GM12878 (cell line): ENCODE results near the gene EIF2D. TPM values are rescaled to one million over a fixed set of nuclear protein-coding genes. Genes with fewer than 3 reads are reported as not detected.
A peak's percentile ranks its signal among the peaks of the same experiment; 100 is the strongest.

ENCODE experiments used
- ASH2L ChIP-seq: fragments of 300-600, 200-600 bp; sonication (generic); IDR thresholded peaks from 2 replicates; pipeline ENCODE4 v1.6.1; 2017; ENCODE audit warnings: low read depth, mild to moderate bottlenecking, borderline replicate concordance
- CEBPB ChIP-seq, 2 experiments: fragments of 150-350 bp in 1 of 2; IDR thresholded peaks; 2 replicates each; pipeline ENCODE4 v1.6.1; 2012 to 2014; ENCODE audit warnings: low read depth in 2 of 2, low read length in 2 of 2, borderline replicate concordance in 1 of 2, inconsistent platforms in 1 of 2
- CHD2 ChIP-seq: IDR thresholded peaks from 2 replicates; pipeline ENCODE4 v1.6.1; 2011; ENCODE audit warnings: low read depth, low read length, improper control_type of control experiment, borderline replicate concordance
- CREM ChIP-seq: IDR thresholded peaks from 2 replicates; pipeline ENCODE4 v1.6.1; 2014; ENCODE audit warnings: antibody characterized with exemption, low read depth
- ESRRA ChIP-seq: IDR thresholded peaks from 2 replicates; pipeline ENCODE4 v1.6.1; 2012; ENCODE audit warnings: mild to moderate bottlenecking, low read length, improper control_type of control experiment
- IRF3 ChIP-seq: fragments of 450-650 bp; IDR thresholded peaks from 2 replicates; pipeline ENCODE4 v1.6.1; 2014; ENCODE audit warnings: mild to moderate bottlenecking
- KLF5 ChIP-seq: fragments of 450-650 bp; IDR thresholded peaks from 2 replicates; pipeline ENCODE4 v1.6.1; 2014; ENCODE audit warnings: mild to moderate bottlenecking; ENCODE audit not compliant: partially characterized antibody
- MTA2 ChIP-seq: fragments of 450-650 bp; IDR thresholded peaks from 2 replicates; pipeline ENCODE4 v1.6.1; 2016; ENCODE audit warnings: low read depth, mild to moderate bottlenecking, moderate library complexity
- PML ChIP-seq: IDR thresholded peaks from 2 replicates; pipeline ENCODE4 v1.6.1; 2012; ENCODE audit warnings: low read length, inconsistent platforms
- SREBF1 ChIP-seq: IDR thresholded peaks from 2 replicates; pipeline ENCODE4 v1.6.1; 2012; ENCODE audit warnings: mild to moderate bottlenecking, low read length
- TARDBP ChIP-seq: IDR thresholded peaks from 2 replicates; pipeline ENCODE4 v1.6.1; 2016; ENCODE audit warnings: borderline replicate concordance
- TCF3 ChIP-seq: IDR thresholded peaks from 2 replicates; pipeline ENCODE4 v1.6.1; 2012; ENCODE audit warnings: low read depth, mild to moderate bottlenecking, low read length, borderline replicate concordance; ENCODE audit not compliant: insufficient read depth
- WRNIP1 ChIP-seq: IDR thresholded peaks from 2 replicates; pipeline ENCODE4 v1.6.1; 2011; ENCODE audit warnings: low read depth, low read length, improper control_type of control experiment, borderline replicate concordance
- YBX1 ChIP-seq: fragments of 450-650 bp; IDR thresholded peaks from 2 replicates; pipeline ENCODE4 v1.6.1; 2016; ENCODE audit warnings: antibody characterized with exemption
- YY1 ChIP-seq: IDR thresholded peaks from 2 replicates; pipeline ENCODE4 v1.6.1; 2011; ENCODE audit warnings: low read depth, mild to moderate bottlenecking, low read length
- ZBTB40 ChIP-seq: fragments of 450-650 bp; IDR thresholded peaks from 2 replicates; pipeline ENCODE4 v1.6.1; 2016; ENCODE audit warnings: mild to moderate bottlenecking, moderate library complexity, borderline replicate concordance
- polyA plus RNA-seq, 11 experiments: library from polyadenylated mRNA; depleted of rRNA in 4 of 11; unstranded in 6 of 11; stranded (reverse) in 5 of 11; fragments of >200 nt; fragmentation: Nextera tagmentation in 4 of 11; fragmentation: Illumina TruSeq in 1 of 11; extraction: Ambion mirVana in 4 of 11; extraction: Trizol in 1 of 11; gene quantifications; 1 replicate in 1 of 11; 2 replicates in 10 of 11; pipeline versions ENCODE4 v1.2.1 to v1.2.3, GENCODE V29; 2011 to 2016; ENCODE audit warnings: inconsistent platforms in 2 of 11, missing spikeins in 2 of 11, low read depth in 1 of 11
- total RNA-seq, 4 experiments: library from RNA; depleted of rRNA in 3 of 4; stranded (reverse); fragments of >200 nt in 3 of 4; fragmentation: Illumina TruSeq in 1 of 4; extraction: Trizol in 1 of 4; gene quantifications; 2 replicates each; pipeline versions ENCODE4 v1.2.1 to v1.2.3, GENCODE V29; 2013 to 2021
- TF ChIP-seq, protein P1 (sequence below): fragments of 450-650 bp; IDR thresholded peaks from 2 replicates; pipeline ENCODE4 v1.6.1; 2017; ENCODE audit warnings: mild to moderate bottlenecking, moderate library complexity
- TF ChIP-seq, protein P2 (sequence below): IDR thresholded peaks from 2 replicates; pipeline ENCODE4 v1.6.1; 2012; ENCODE audit warnings: low read depth, low read length, improper control_type of control experiment

EIF2D gene
- total and polyA plus RNA-seq, 10 of the 15 experiments (the other 5 are each of a cell fraction or from before 2014, with no cell fraction given), result 65.2 to 133 (median 79.0) TPM

DNA sequence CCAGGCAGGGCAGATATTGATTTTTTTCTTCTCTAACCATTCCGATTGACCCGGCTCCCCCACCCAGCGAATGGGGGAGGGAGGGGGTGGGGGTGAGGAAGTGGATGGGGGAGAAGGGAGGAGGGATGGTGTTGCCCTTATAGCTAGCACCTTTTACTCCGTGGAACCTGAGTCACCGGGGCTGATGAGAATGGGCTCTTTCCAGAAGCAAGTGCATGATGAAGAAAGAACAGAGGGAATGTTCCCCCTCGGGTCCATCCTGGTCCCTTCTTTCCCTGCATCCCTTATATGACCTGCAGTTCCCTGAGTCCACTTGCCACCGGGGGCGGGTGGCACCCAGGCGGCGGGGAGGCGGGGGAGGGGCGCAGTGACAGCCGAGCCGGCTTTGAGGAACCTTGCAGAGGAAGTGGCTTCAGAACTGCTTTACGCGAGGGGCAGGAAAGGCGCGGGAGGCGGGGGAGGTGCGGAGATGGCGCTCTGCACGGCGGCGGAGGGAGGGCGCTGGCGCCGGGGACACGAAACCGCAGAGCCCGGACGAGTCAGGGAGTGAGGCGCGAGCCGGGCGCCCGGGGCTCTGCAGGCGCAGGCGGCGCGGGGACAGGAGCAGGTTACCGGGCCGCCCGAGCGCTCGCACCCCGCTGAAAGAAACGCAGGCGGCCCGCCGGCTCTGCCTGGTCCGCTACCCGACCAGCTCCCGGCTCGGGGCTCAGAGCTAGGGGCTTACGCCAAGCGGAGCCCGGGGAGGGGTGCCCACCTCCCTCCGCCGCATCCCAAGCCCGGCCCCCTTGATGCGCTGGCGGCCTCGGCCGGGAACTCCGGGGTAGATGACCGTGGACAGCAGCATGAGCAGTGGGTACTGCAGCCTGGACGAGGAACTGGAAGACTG, 55.3 kb downstream of the EIF2D start (continued):
- TF ChIP-seq, protein P1, sequence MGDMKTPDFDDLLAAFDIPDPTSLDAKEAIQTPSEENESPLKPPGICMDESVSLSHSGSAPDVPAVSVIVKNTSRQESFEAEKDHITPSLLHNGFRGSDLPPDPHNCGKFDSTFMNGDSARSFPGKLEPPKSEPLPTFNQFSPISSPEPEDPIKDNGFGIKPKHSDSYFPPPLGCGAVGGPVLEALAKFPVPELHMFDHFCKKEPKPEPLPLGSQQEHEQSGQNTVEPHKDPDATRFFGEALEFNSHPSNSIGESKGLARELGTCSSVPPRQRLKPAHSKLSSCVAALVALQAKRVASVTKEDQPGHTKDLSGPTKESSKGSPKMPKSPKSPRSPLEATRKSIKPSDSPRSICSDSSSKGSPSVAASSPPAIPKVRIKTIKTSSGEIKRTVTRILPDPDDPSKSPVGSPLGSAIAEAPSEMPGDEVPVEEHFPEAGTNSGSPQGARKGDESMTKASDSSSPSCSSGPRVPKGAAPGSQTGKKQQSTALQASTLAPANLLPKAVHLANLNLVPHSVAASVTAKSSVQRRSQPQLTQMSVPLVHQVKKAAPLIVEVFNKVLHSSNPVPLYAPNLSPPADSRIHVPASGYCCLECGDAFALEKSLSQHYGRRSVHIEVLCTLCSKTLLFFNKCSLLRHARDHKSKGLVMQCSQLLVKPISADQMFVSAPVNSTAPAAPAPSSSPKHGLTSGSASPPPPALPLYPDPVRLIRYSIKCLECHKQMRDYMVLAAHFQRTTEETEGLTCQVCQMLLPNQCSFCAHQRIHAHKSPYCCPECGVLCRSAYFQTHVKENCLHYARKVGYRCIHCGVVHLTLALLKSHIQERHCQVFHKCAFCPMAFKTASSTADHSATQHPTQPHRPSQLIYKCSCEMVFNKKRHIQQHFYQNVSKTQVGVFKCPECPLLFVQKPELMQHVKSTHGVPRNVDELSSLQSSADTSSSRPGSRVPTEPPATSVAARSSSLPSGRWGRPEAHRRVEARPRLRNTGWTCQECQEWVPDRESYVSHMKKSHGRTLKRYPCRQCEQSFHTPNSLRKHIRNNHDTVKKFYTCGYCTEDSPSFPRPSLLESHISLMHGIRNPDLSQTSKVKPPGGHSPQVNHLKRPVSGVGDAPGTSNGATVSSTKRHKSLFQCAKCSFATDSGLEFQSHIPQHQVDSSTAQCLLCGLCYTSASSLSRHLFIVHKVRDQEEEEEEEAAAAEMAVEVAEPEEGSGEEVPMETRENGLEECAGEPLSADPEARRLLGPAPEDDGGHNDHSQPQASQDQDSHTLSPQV, result no peak
- no peak for TF ChIP-seq IRF3
- peak; percentile 77; the same call in 1 of the 2 replicates for TF ChIP-seq CHD2
- TF ChIP-seq TARDBP, result no peak
- TF ChIP-seq KLF5, result no peak
- TF ChIP-seq ESRRA, result no peak
- peak; percentile 28; the same call in 1 of the 2 replicates for TF ChIP-seq MTA2
- TF ChIP-seq ASH2L, result no peak
- no peak for TF ChIP-seq SREBF1
- TF ChIP-seq WRNIP1, result no peak
- 0 out of 2 replicates have a peak, but pooled peaks have one; percentile 33 for TF ChIP-seq ZBTB40
- peak; percentile 85 for TF ChIP-seq YY1
- TF ChIP-seq, protein P2, sequence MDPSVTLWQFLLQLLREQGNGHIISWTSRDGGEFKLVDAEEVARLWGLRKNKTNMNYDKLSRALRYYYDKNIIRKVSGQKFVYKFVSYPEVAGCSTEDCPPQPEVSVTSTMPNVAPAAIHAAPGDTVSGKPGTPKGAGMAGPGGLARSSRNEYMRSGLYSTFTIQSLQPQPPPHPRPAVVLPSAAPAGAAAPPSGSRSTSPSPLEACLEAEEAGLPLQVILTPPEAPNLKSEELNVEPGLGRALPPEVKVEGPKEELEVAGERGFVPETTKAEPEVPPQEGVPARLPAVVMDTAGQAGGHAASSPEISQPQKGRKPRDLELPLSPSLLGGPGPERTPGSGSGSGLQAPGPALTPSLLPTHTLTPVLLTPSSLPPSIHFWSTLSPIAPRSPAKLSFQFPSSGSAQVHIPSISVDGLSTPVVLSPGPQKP, result no peak
- TF ChIP-seq PML, result no peak
- TF ChIP-seq TCF3, result 0 out of 2 replicates have a peak, but pooled peaks have one; percentile 38
- TF ChIP-seq CREM, result peak; percentile 53; the same call in 1 of the 2 replicates
- no peak for TF ChIP-seq CEBPB (IDR thresholded peaks at IDR 0.05; ENCODE audit: borderline replicate concordance in 1 of 2, low read depth in 2 of 2, low read length in 2 of 2)
- TF ChIP-seq YBX1, result no peak
